HepG2 (cell line): ENCODE measurements around the gene SLCO2B1. TPM values are rescaled to one million over a fixed set of nuclear protein-coding genes. Genes with fewer than 3 reads are reported as not detected.

Source experiments
- ATAC-seq: fragments of 200-7000 bp; cut with Tn5 transposase; 3 replicates; pipeline ENCODE4 v1.9.1; 2020; ENCODE audit warnings: mild to moderate bottlenecking, moderate library complexity
- BruUV-seq: library from RNA; stranded (reverse); fragments of 400-500 nt; replicated peaks from 2 replicates; lab custom pipeline; 2021; lab: Mats Ljungman, UMichigan
- CTCF ChIA-PET: fragments of 300-600 bp; formaldehyde crosslinking; extraction: SDS; loops from one replicate; lab custom pipeline; 2021; ENCODE audit warnings: low total read pairs, inconsistent platforms, low intra/inter-chr PET ratio; lab: Yijun Ruan, JAX
- POLR2A ChIA-PET: fragments of 350-600 bp; sonication (Branson Sonifier 250); formaldehyde crosslinking; loops from one replicate; lab custom pipeline; 2020; ENCODE audit warnings: antibody characterized with exemption, inconsistent platforms; lab: Yijun Ruan, JAX
- DNase-seq: peaks from one replicate; pipeline ENCODE4 v3.0.0-alpha.2; 2015; ENCODE audit warnings: low spot score
- FAIRE-seq: peaks from 3 replicates; lab custom pipeline; 2011; peaks lifted over from hg19 to GRCh38; lab: Jason Lieb, UNC
- H2AFZ ChIP-seq: one replicate; pipeline ENCODE4 v1.6.1; 2011; ENCODE audit warnings: low read length, inconsistent platforms
- H3K27ac ChIP-seq: fragments of 300-600 bp; 3 replicates; pipeline ENCODE4 v1.8.0; 2011; ENCODE audit warnings: mixed run types, mild to moderate bottlenecking, mixed read lengths, low read length, inconsistent platforms; ENCODE audit not compliant: insufficient read depth; ENCODE audit errors: extremely low read length
- H3K27me3 ChIP-seq, 2 experiments: fragments of 200-600 bp in 1 of 2; 2 replicates in 1 of 2; 3 replicates in 1 of 2; pipeline versions ENCODE4 v1.6.0 to v1.8.0; 2011; ENCODE audit warnings: low read length in 2 of 2, mild to moderate bottlenecking in 2 of 2, moderate library complexity in 2 of 2, inconsistent platforms in 1 of 2; ENCODE audit not compliant: insufficient read depth in 2 of 2, control insufficient read depth in 1 of 2
- H3K36me3 ChIP-seq, 2 experiments: fragments of 200-600 bp in 1 of 2; replicated peaks in 1 of 2; 2 replicates in 1 of 2; 3 replicates in 1 of 2; pipeline versions ENCODE4 v1.5.1 to v1.8.0; 2011; ENCODE audit warnings: low read length in 2 of 2, inconsistent platforms in 1 of 2; ENCODE audit not compliant: insufficient read depth in 2 of 2, control insufficient read depth in 1 of 2
- H3K4me1 ChIP-seq: 2 replicates; pipeline ENCODE4 v1.5.1; 2012; ENCODE audit warnings: low read length, inconsistent platforms; ENCODE audit not compliant: insufficient read depth
- H3K4me2 ChIP-seq: 2 replicates; pipeline ENCODE4 v1.6.0; 2011; ENCODE audit warnings: low read depth, low read length, inconsistent platforms
- H3K4me3 ChIP-seq, 3 experiments: fragments of 200-600 bp in 1 of 3; sonication (generic), shearing (Covaris generic) in 1 of 3; replicated peaks in 1 of 3; 2 replicates each; pipeline ENCODE4 v1.5.1; 2011 to 2016; ENCODE audit warnings: low read length in 3 of 3, inconsistent platforms in 2 of 3, low read depth in 2 of 3, mild to moderate bottlenecking in 2 of 3, control low read depth in 1 of 3, mixed read lengths in 1 of 3; ENCODE audit not compliant: insufficient read depth in 1 of 3
- H3K79me2 ChIP-seq: one replicate; pipeline ENCODE4 v1.6.1; 2011; ENCODE audit warnings: low read length, inconsistent platforms; ENCODE audit not compliant: insufficient read depth
- H3K9ac ChIP-seq: 2 replicates; pipeline ENCODE4 v1.6.0; 2011; ENCODE audit warnings: mild to moderate bottlenecking, low read depth, low read length, inconsistent platforms; ENCODE audit not compliant: insufficient read depth
- H3K9me3 ChIP-seq: 2 replicates; pipeline ENCODE4 v1.5.1; 2012; ENCODE audit warnings: mild to moderate bottlenecking, low read length
- H4K20me1 ChIP-seq: 2 replicates; pipeline ENCODE4 v1.6.0; 2011; ENCODE audit warnings: inconsistent platforms, mild to moderate bottlenecking, low read length, moderate library complexity; ENCODE audit not compliant: insufficient read depth
- ARNT2 ChIP-seq: sonication (generic); formaldehyde crosslinking; IDR thresholded peaks from 2 replicates; pipeline ENCODE4 v1.8.0; 2022; ENCODE audit warnings: mild to moderate bottlenecking, low read depth, missing genetic modification reagents, moderate library complexity
- HIC2 ChIP-seq: sonication (generic); formaldehyde crosslinking; IDR thresholded peaks from 2 replicates; pipeline ENCODE4 v1.9.0; 2022; ENCODE audit warnings: low read depth, missing genetic modification reagents
- NFKB2 ChIP-seq: sonication (generic); formaldehyde crosslinking; IDR thresholded peaks from 2 replicates; pipeline ENCODE4 v1.4.0; 2020; ENCODE audit warnings: missing genetic modification reagents, borderline replicate concordance
- RFX3 ChIP-seq: IDR thresholded peaks from 2 replicates; pipeline ENCODE4 v1.6.1; 2016; ENCODE audit warnings: missing biosample characterization, missing genetic modification reagents
- RFXAP ChIP-seq: sonication (generic); formaldehyde crosslinking; IDR thresholded peaks from 2 replicates; pipeline ENCODE4 v1.4.0; 2020; ENCODE audit warnings: missing genetic modification reagents, borderline replicate concordance
- SETDB1 ChIP-seq: sonication (generic); formaldehyde crosslinking; IDR thresholded peaks from 2 replicates; pipeline ENCODE4 v1.5.1; 2020; ENCODE audit warnings: missing genetic modification reagents, mild to moderate bottlenecking, borderline replicate concordance
- SMAD1 ChIP-seq: sonication (generic); formaldehyde crosslinking; IDR thresholded peaks from 2 replicates; pipeline ENCODE4 v1.4.0; 2020; ENCODE audit warnings: missing genetic modification reagents, low read depth, mild to moderate bottlenecking, borderline replicate concordance
- TIGD3 ChIP-seq: sonication (generic); formaldehyde crosslinking; IDR thresholded peaks from 2 replicates; pipeline ENCODE4 v1.5.1; 2020; ENCODE audit warnings: mild to moderate bottlenecking, missing genetic modification reagents, borderline replicate concordance
- ZNF225 ChIP-seq: sonication (generic); formaldehyde crosslinking; IDR thresholded peaks from 2 replicates; pipeline ENCODE4 v1.4.0; 2020; ENCODE audit warnings: mild to moderate bottlenecking, missing genetic modification reagents
- WGBS: methylation state at CpG from one replicate; pipeline ENCODE4 v1.1.6; 2017; ENCODE audit warnings: low lambda C conversion rate; 5-methylcytosine and 5-hydroxymethylcytosine counted together
- in situ Hi-C: cut with HindIII; loops from 2 replicates; pipeline ENCODE4 v1.10.0; 2017; ENCODE audit warnings: low pct_unique_long_range_greater_than_20kb; ENCODE audit not compliant: extremely low pct_ligation_motif_present
- intact Hi-C: fragments of 100-400 bp; cut with micrococcal nuclease; formaldehyde crosslinking; loops from one replicate; pipeline ENCODE4 v1.10.0; 2022; ENCODE audit not compliant: unreplicated experiment
- polyA plus RNA-seq, 8 experiments: library from polyadenylated mRNA; depleted of rRNA in 3 of 8; stranded (reverse) in 7 of 8; unstranded in 1 of 8; fragments of >200 nt; fragmentation: Illumina TruSeq in 4 of 8; extraction: Trizol in 4 of 8; gene quantifications; 2 replicates each; pipeline versions ENCODE4 v1.2.1 to v1.2.3, GENCODE V29; 2011 to 2016; ENCODE audit warnings: low read depth in 4 of 8, missing spikeins in 1 of 8, mixed read lengths in 1 of 8; ENCODE audit not compliant: insufficient read depth in 1 of 8
- total RNA-seq, 5 experiments: library from RNA; depleted of rRNA; stranded (reverse); fragments of >200 nt; fragmentation: Illumina TruSeq; extraction: Trizol; gene quantifications; 2 replicates each; pipeline ENCODE4 v1.2.3, GENCODE V29; 2016; ENCODE audit warnings: low read depth in 1 of 5
- TF ChIP-seq, protein P1 (sequence below): sonication (generic); formaldehyde crosslinking; IDR thresholded peaks from 2 replicates; pipeline ENCODE4 v1.4.0; 2020; ENCODE audit warnings: missing genetic modification reagents, borderline replicate concordance
- TF ChIP-seq, protein P2 (sequence below): sonication (generic); formaldehyde crosslinking; IDR thresholded peaks from 2 replicates; pipeline ENCODE4 v1.4.0; 2020; ENCODE audit warnings: missing genetic modification reagents, borderline replicate concordance

The SLCO2B1 gene
- total and polyA plus RNA-seq, 2 of the 13 experiments (the other 11 are each of a cell fraction or from before 2014, with no cell fraction given) = 15.3 to 19.8 TPM

DNA sequence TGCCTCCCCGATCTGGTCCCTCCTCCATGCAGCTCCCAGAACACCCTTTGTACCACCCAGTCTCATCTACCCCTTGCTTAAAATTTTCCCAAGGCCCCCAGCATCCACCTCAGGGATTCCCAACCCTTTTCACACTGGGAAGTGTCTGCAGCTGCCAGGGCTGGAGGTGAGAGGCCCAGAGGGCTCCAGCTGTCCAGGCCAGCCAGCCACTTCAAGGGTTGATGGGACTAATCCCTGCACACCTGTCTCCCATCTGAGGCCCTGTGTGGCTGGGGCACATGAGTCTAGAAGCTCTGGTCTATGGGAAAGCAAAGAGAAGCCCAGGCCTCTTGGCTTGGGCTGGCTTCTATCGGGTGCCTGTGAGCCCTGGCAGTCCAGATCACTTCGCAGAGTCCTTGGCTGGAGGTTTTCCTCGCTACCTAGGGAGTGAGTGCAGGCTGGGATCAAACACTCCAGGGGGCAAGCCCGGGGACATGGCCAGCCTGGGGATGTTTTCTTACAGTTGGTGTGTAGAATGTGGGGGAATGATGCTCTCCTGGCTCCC is 48.6 kb downstream of the SLCO2B1 start:
- no TSS peak for BruUV-seq
- in situ Hi-C loops = no loop called here
- Histone ChIP-seq H3K9ac (no peak overlapping the region), H3K36me3 (peaks cover 4 to 9% of the 10 kb centered on the region in 2 experiments; a peak in 4 of 5 replicates), H4K20me1 (no peaks in the 10 kb centered on the region), H3K4me3 (no peak overlapping the region), H3K4me1 (peaks cover 20% of the 10 kb centered on the region), H3K9me3 (no peaks in the 10 kb centered on the region), H3K79me2 (no peaks in the 10 kb centered on the region), H3K27me3 (no peaks in the 10 kb centered on the region), H3K4me2 (no peak overlapping the region), H2AFZ (no peak overlapping the region), H3K27ac (no peak overlapping the region)
- intact Hi-C loops = no loop called here
- no peak for ATAC-seq
- WGBS = 95% methylated on average over 4 of the region's 5 CpGs
- TF ChIP-seq ZNF225 = no peak
- TF ChIP-seq SMAD1 (CRISPR knock-in tag) = no peak
- TF ChIP-seq SETDB1 = no peak
- TF ChIP-seq HIC2 = no peak
- TF ChIP-seq, protein P1, sequence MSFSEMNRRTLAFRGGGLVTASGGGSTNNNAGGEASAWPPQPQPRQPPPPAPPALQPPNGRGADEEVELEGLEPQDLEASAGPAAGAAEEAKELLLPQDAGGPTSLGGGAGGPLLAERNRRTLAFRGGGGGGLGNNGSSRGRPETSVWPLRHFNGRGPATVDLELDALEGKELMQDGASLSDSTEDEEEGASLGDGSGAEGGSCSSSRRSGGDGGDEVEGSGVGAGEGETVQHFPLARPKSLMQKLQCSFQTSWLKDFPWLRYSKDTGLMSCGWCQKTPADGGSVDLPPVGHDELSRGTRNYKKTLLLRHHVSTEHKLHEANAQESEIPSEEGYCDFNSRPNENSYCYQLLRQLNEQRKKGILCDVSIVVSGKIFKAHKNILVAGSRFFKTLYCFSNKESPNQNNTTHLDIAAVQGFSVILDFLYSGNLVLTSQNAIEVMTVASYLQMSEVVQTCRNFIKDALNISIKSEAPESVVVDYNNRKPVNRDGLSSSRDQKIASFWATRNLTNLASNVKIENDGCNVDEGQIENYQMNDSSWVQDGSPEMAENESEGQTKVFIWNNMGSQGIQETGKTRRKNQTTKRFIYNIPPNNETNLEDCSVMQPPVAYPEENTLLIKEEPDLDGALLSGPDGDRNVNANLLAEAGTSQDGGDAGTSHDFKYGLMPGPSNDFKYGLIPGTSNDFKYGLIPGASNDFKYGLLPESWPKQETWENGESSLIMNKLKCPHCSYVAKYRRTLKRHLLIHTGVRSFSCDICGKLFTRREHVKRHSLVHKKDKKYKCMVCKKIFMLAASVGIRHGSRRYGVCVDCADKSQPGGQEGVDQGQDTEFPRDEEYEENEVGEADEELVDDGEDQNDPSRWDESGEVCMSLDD (CRISPR knock-in tag) = no peak
- no peak for TF ChIP-seq NFKB2 (CRISPR knock-in tag)
- TF ChIP-seq TIGD3 = no peak
- no peak for TF ChIP-seq RFX3 (CRISPR knock-in tag)
- TF ChIP-seq, protein P2, sequence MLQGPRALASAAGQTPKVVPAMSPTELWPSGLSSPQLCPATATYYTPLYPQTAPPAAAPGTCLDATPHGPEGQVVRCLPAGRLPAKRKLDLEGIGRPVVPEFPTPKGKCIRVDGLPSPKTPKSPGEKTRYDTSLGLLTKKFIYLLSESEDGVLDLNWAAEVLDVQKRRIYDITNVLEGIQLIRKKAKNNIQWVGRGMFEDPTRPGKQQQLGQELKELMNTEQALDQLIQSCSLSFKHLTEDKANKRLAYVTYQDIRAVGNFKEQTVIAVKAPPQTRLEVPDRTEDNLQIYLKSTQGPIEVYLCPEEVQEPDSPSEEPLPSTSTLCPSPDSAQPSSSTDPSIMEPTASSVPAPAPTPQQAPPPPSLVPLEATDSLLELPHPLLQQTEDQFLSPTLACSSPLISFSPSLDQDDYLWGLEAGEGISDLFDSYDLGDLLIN = no peak
- TF ChIP-seq ARNT2 (CRISPR knock-in tag) = no peak
- TF ChIP-seq RFXAP (CRISPR knock-in tag) = no peak
- no peak for DNase-seq
- no peak for FAIRE-seq
- CTCF ChIA-PET = no interaction called here
- POLR2A ChIA-PET = no interaction called here
